Psoas muscle (tissue), 8 donors: ENCODE measurements around the gene CNPY4. TPM values are rescaled to one million over a fixed set of nuclear protein-coding genes. Genes with fewer than 3 reads are reported as not detected.

Experiments used
- ATAC-seq, 4 donors: fragments of 200-7000 bp; cut with Tn5 transposase; one replicate each; pipeline ENCODE4 v1.9.1; 2020; ENCODE audit warnings: moderate library complexity in 3 of 4, mild to moderate bottlenecking in 2 of 4
- DNase-seq, 2 donors: peaks; one replicate each; pipeline ENCODE4 v3.0.0-alpha.2; 2020
- H3K27ac ChIP-seq: fragments of 200-600 bp; one replicate; pipeline ENCODE4 v1.8.0; 2022
- H3K27me3 ChIP-seq, 3 donors: fragments of 200-600 bp in 1 of 3; one replicate each; pipeline versions ENCODE4 v1.6.1 to v1.8.0; 2013 to 2022; ENCODE audit warnings: low read length in 2 of 3, mild to moderate bottlenecking in 2 of 3, moderate library complexity in 1 of 3; ENCODE audit not compliant: insufficient read depth in 3 of 3
- H3K36me3 ChIP-seq, 2 donors: fragments of 200-600 bp in 1 of 2; one replicate each; pipeline versions ENCODE4 v1.6.1 to v1.8.0; 2013 to 2022; ENCODE audit warnings: low read depth in 1 of 2, mild to moderate bottlenecking in 1 of 2, moderate library complexity in 1 of 2; ENCODE audit not compliant: insufficient read depth in 1 of 2
- H3K4me1 ChIP-seq: fragments of 200-600 bp; one replicate; pipeline ENCODE4 v1.8.0; 2022
- H3K4me3 ChIP-seq: fragments of 200-600 bp; one replicate; pipeline ENCODE4 v1.8.0; 2022; ENCODE audit warnings: mild to moderate bottlenecking
- H3K9me3 ChIP-seq: fragments of 200-600 bp; one replicate; pipeline ENCODE4 v1.8.0; 2022
- CTCF ChIP-seq: fragments of 200-600 bp; IDR thresholded peaks from one replicate; pipeline ENCODE4 v1.8.0; 2022; ENCODE audit warnings: antibody characterized with exemption
- WGBS, 3 donors: extraction: QIAGEN DNeasy Blood & Tissue Kit; methylation state at CpG; one replicate each; pipeline versions ENCODE4 v1.1.6 to v1.1.7; 2013; 5-methylcytosine and 5-hydroxymethylcytosine counted together
- intact Hi-C, 2 donors: fragments of 100-400 bp; cut with DNase I; formaldehyde crosslinking; loops; one replicate each; pipeline versions ENCODE4 v1.11.0 to v1.14.2; 2022
- polyA plus RNA-seq, 3 donors: library from polyadenylated mRNA; stranded (reverse); fragments of 200-250 nt; gene quantifications; one replicate each; pipeline ENCODE4 v1.2.3, GENCODE V29; 2013
- total RNA-seq, 4 donors: library from RNA; stranded (reverse); fragmentation: NEBNext Ultra II Directional in 2 of 4; extraction: Animal tissue kit (Norgen Biotek cat#: 25700) in 2 of 4; gene quantifications; one replicate each; pipeline versions ENCODE4 v1.2.1 to v1.2.4, GENCODE V29; 2021 to 2023
- donor health status: healthy with polysubstance abuse.
- donor health status: DM: no; HTN: no; CAD: no; lungs with moderate emphysema.
- donor health status: Bipolar disorder and iron deficiency.
- donor health status: healthy.
- donor health status: DM: yes; HTN: yes; CAD: no.
- donor health status: DM: no; HTN: no; CAD: no.
- donor health status: DM: no; HTN: no; CAD: no.
- donor health status: DM: yes; HTN: yes; CAD: no.

CNPY4 gene
- total and polyA plus RNA-seq, 7 donors = 2.2 to 7.0 (median 2.9) TPM

GRCh38 chr7:100152937-100153666, 33.7 kb downstream of the CNPY4 start:
- DNase-seq = no peak
- Histone ChIP-seq H3K27ac (no peak overlapping the region), H3K36me3 (peaks cover 7 to 56% of the 10 kb centered on the region in 2 donors), H3K9me3 (no peaks in the 10 kb centered on the region), H3K27me3 (no peaks in the 10 kb centered on the region), H3K4me1 (peaks cover 24% of the 10 kb centered on the region), H3K4me3 (no peak overlapping the region)
- no peak for TF ChIP-seq CTCF
- ATAC-seq = no peak
- WGBS, 3 donors = 87 to 90% (median 89%) methylated on average over 18 of the region's 18 CpGs
- intact Hi-C loops = loop anchor here in 1 of 2 donors (10.0 kb wide), 1 partner anchor 62 kb away; the partner anchor contains the start of gene PVRIG

GRCh38 chr7:100153708-100154535, 34.5 kb downstream of the CNPY4 start:
- Histone ChIP-seq H3K27ac (no peak overlapping the region), H3K36me3 (peaks cover 7 to 56% of the 10 kb centered on the region in 2 donors)

GRCh38 chr7:100154651-100155491, 35.4 kb downstream of the CNPY4 start:
- no peaks in the 10 kb centered on the region for H3K27me3 ChIP-seq
- H3K4me3 ChIP-seq = no peak overlapping the region
- no peak for TF ChIP-seq CTCF
- DNase-seq (no peak), ATAC-seq (no peak)
- intact Hi-C loops = loop anchor here in 1 of 2 donors (10.0 kb wide), 1 partner anchor 60 kb away; the partner anchor contains the start of gene PVRIG
- no peak overlapping the region for H3K27ac ChIP-seq
- H3K4me1 ChIP-seq = peaks cover 17% of the 10 kb centered on the region
- 71 to 75% (median 73%) methylated on average over 29 to 30 of the region's 30 CpGs for WGBS, 3 donors
- H3K9me3 ChIP-seq = no peaks in the 10 kb centered on the region
- H3K36me3 ChIP-seq = peaks cover 7 to 56% of the 10 kb centered on the region in 2 donors

More at GRCh38 chr7:100153708-100154535, 34.5 kb downstream of the CNPY4 start:
- DNase-seq = no peak
- H3K9me3 ChIP-seq = no peaks in the 10 kb centered on the region
- ATAC-seq = no peak
- H3K27me3 ChIP-seq = no peaks in the 10 kb centered on the region
- WGBS, 3 donors = 74 to 79% (median 75%) methylated on average over 15 to 16 of the region's 16 CpGs
- no peak for TF ChIP-seq CTCF
- no peak overlapping the region for H3K4me3 ChIP-seq
- intact Hi-C loops = loop anchor here in 1 of 2 donors (10.0 kb wide), 1 partner anchor 61 kb away; the partner anchor contains the start of gene PVRIG
- H3K4me1 ChIP-seq = peaks cover 23% of the 10 kb centered on the region

GRCh38 chr7:100155553-100156317, 36.3 kb downstream of the CNPY4 start:
- no peak overlapping the region for H3K4me3 ChIP-seq
- peaks cover 7 to 56% of the 10 kb centered on the region in 2 donors for H3K36me3 ChIP-seq
- no peak overlapping the region for H3K27ac ChIP-seq
- H3K4me1 ChIP-seq = peaks cover 12% of the 10 kb centered on the region
- no peaks in the 10 kb centered on the region for H3K27me3 ChIP-seq
- DNase-seq (no peak), ATAC-seq (no peak)
- H3K9me3 ChIP-seq = no peaks in the 10 kb centered on the region
- WGBS, 3 donors = 82 to 83% (median 82%) methylated on average over 20 of the region's 20 CpGs
- intact Hi-C loops = loop anchor here in 1 of 2 donors (10.0 kb wide), 1 partner anchor 59 kb away; the partner anchor contains the start of gene PVRIG
- no peak for TF ChIP-seq CTCF
